ENCODE data around the gene SLC12A1.

DNA sequence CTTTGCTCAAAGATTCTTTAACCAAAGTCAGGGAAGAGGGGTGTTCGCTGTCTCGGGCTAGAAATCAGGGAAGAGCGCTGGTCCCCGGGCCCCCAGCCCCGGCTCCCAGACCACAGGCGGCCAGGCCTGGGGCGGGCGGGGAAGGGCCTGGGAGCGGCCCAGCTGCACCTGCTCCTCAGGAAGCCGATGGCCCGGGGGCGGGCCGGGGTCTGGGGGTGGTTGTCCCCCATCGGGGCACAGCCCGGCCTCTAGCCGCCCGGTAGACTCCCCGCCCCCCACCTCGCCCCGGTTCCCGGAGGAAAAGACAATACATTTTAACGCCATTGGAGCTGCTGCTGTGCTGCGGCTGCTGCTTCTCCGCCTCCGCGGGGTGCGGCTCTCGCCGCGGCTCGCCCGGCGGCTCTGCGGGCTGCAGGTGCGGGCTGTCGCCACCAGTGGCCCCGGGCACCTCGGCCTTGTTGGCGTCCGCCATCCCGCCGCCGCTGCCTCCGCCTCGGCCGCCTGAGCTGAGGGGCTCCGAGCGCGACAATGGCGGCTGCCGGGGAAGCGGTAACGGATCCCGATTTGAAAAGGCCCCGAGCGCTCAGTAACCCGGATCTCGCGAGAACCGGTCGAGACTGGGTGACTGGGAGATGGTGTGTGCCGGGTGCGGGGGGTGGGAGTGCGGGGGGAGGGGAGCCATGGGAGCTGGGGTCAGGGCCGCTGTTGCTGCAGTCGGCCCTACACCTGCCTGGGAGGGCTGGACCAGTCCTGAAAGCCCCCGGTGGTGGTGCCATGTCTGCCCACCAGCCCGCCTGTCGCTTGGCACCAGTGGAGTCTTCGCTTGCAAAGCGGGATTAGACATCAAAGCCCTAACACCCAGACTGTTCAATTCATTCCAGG, 28.1 kb upstream of the SLC12A1 start, which contains the start of gene MYEF2:
- no peak for TF ChIP-seq POLR2A (IDR thresholded peaks at IDR 0.05; ENCODE audit: low read length)
- no peak for TF ChIP-seq GATA1 (IDR thresholded peaks at IDR 0.05; ENCODE audit: low read depth, low read length)

All from erythroblast (primary cell).